GM23338 (cell line): Measurements from ENCODE around the gene SH3RF3. TPM values are rescaled to one million over a fixed set of nuclear protein-coding genes. Genes with fewer than 3 reads are reported as not detected.

Experiments
- ATAC-seq: fragments of 200-7000 bp; cut with Tn5 transposase; 3 replicates; pipeline ENCODE4 v1.9.1; 2020
- DNase-seq: peaks from one replicate; pipeline ENCODE4 v3.0.0-alpha.2; 2015; ENCODE audit warnings: low spot score
- H2AFZ ChIP-seq: fragments of 200-600 bp; sonication (generic); 2 replicates; pipeline ENCODE4 v1.8.0; 2016; ENCODE audit warnings: antibody characterized with exemption, mild to moderate bottlenecking, moderate library complexity
- H3F3A ChIP-seq: fragments of 200-600 bp; sonication (generic); replicated peaks from 2 replicates; pipeline ENCODE4 v1.8.0; 2017; ENCODE audit warnings: antibody characterized with exemption, mixed run types, low read depth
- H3K27ac ChIP-seq: fragments of 200-600 bp; sonication (generic); 2 replicates; pipeline ENCODE4 v1.6.1; 2016; ENCODE audit warnings: low read depth
- H3K27me3 ChIP-seq: fragments of 200-600 bp; sonication (generic); 2 replicates; pipeline ENCODE4 v1.8.0; 2016; ENCODE audit warnings: mild to moderate bottlenecking, mixed run types, moderate library complexity; ENCODE audit not compliant: insufficient read depth
- H3K36me3 ChIP-seq: fragments of 200-600 bp; sonication (generic); 2 replicates; pipeline ENCODE4 v1.8.0; 2016; ENCODE audit warnings: mild to moderate bottlenecking; ENCODE audit not compliant: insufficient read depth
- H3K4me1 ChIP-seq: fragments of 200-600 bp; sonication (generic); 2 replicates; pipeline ENCODE4 v1.8.0; 2016; ENCODE audit warnings: mild to moderate bottlenecking, moderate library complexity; ENCODE audit not compliant: insufficient read depth
- H3K4me2 ChIP-seq: fragments of 200-600 bp; sonication (generic); 2 replicates; pipeline ENCODE4 v1.7.1; 2017; ENCODE audit warnings: mixed run types
- H3K4me3 ChIP-seq: fragments of 200-600 bp; sonication (generic); 2 replicates; pipeline ENCODE4 v1.6.1; 2016; ENCODE audit warnings: mixed run types
- H3K79me2 ChIP-seq: fragments of 200-600 bp; sonication (generic); replicated peaks from 2 replicates; pipeline ENCODE4 v1.8.0; 2017; ENCODE audit warnings: mild to moderate bottlenecking; ENCODE audit not compliant: insufficient read depth
- H3K9me2 ChIP-seq: fragments of 200-600 bp; sonication (generic); 2 replicates; pipeline ENCODE4 v1.8.0; 2017; ENCODE audit not compliant: insufficient read depth
- H4K20me1 ChIP-seq: fragments of 200-600 bp; sonication (generic); replicated peaks from 2 replicates; pipeline ENCODE4 v1.8.0; 2017; ENCODE audit warnings: mild to moderate bottlenecking; ENCODE audit not compliant: insufficient read depth
- H3K27ac Mint-ChIP-seq: 2 replicates; pipeline ENCODE4 v1.8.0; 2020; ENCODE audit warnings: inconsistent platforms, mild to moderate bottlenecking, moderate library complexity, mixed read lengths
- H3K27me3 Mint-ChIP-seq: 3 replicates; pipeline ENCODE4 v1.8.0; 2022; ENCODE audit warnings: low read depth, mild to moderate bottlenecking, moderate library complexity, mixed read lengths, inconsistent platforms; ENCODE audit not compliant: insufficient read depth, poor library complexity
- H3K36me3 Mint-ChIP-seq: 3 replicates; pipeline ENCODE4 v1.8.0; 2021; ENCODE audit warnings: low read depth, mild to moderate bottlenecking, inconsistent platforms, moderate library complexity, mixed read lengths
- H3K4me1 Mint-ChIP-seq: 3 replicates; pipeline ENCODE4 v1.8.0; 2020; ENCODE audit warnings: mild to moderate bottlenecking, inconsistent platforms, mixed read lengths
- H3K4me3 Mint-ChIP-seq: 3 replicates; pipeline ENCODE4 v1.8.0; 2021; ENCODE audit warnings: moderate library complexity, mild to moderate bottlenecking, inconsistent platforms, mixed read lengths
- H3K9me3 Mint-ChIP-seq: 3 replicates; pipeline ENCODE4 v1.8.0; 2020; ENCODE audit warnings: moderate library complexity, mild to moderate bottlenecking, inconsistent platforms, mixed read lengths
- CREB1 ChIP-seq: fragments of 250-450 bp; sonication (Bioruptor Pico); IDR thresholded peaks from 2 replicates; pipeline ENCODE4 v1.5.0; 2020; ENCODE audit warnings: low read depth, mild to moderate bottlenecking, moderate library complexity
- ETS1 ChIP-seq: IDR thresholded peaks from 2 replicates; pipeline ENCODE4 v1.6.1; 2016; ENCODE audit warnings: antibody characterized with exemption
- EZH2 ChIP-seq: fragments of 200-600 bp; sonication (generic); IDR thresholded peaks from one replicate; pipeline ENCODE4 v1.8.0; 2017; ENCODE audit warnings: antibody characterized with exemption, mild to moderate bottlenecking, low read depth; ENCODE audit not compliant: unreplicated experiment
- EZH2phosphoT487 ChIP-seq: fragments of 200-600 bp; sonication (generic); IDR thresholded peaks from one replicate; pipeline ENCODE4 v1.8.1; 2018; ENCODE audit warnings: antibody characterized with exemption; ENCODE audit not compliant: unreplicated experiment
- JUNB ChIP-seq: IDR thresholded peaks from one replicate; pipeline ENCODE4 v1.6.1; 2016; ENCODE audit warnings: antibody characterized with exemption; ENCODE audit not compliant: unreplicated experiment
- NANOG ChIP-seq: IDR thresholded peaks from 2 replicates; pipeline ENCODE4 v1.6.1; 2016; ENCODE audit warnings: antibody characterized with exemption, borderline replicate concordance
- POLR2AphosphoS5 ChIP-seq: IDR thresholded peaks from 2 replicates; pipeline ENCODE4 v1.6.1; 2016; ENCODE audit warnings: antibody characterized with exemption, low read depth
- STAT1 ChIP-seq: IDR thresholded peaks from one replicate; pipeline ENCODE4 v1.6.1; 2016; ENCODE audit warnings: antibody characterized with exemption; ENCODE audit not compliant: unreplicated experiment
- ZNF114 ChIP-seq: fragments of 250-450 bp; sonication (Bioruptor Pico); IDR thresholded peaks from 2 replicates; pipeline ENCODE4 v1.5.0; 2020; ENCODE audit warnings: mild to moderate bottlenecking, moderate library complexity
- ZNF331 ChIP-seq: fragments of 250-450 bp; sonication (Bioruptor Pico); IDR thresholded peaks from 2 replicates; pipeline ENCODE4 v1.5.0; 2020; ENCODE audit warnings: low read depth, mild to moderate bottlenecking, moderate library complexity
- ZNF462 ChIP-seq: fragments of 250-450 bp; sonication (Bioruptor Pico); IDR thresholded peaks from 2 replicates; pipeline ENCODE4 v1.5.0; 2020; ENCODE audit warnings: mild to moderate bottlenecking, moderate library complexity
- polyA plus RNA-seq: library from polyadenylated mRNA; unstranded; fragments of >200 nt; fragmentation: Nextera tagmentation; extraction: Ambion mirVana; gene quantifications from 2 replicates; pipeline ENCODE4 v1.2.1, GENCODE V29; 2016
- total RNA-seq: library from RNA; depleted of rRNA; stranded (reverse); fragments of >200 nt; shearing (Covaris generic); gene quantifications from 2 replicates; pipeline ENCODE4 v1.2.3, GENCODE V29; 2014
- TF ChIP-seq, protein P1 (sequence below), 2 experiments: fragments of 200-600 bp in 1 of 2; sonication (generic) in 1 of 2; conservative IDR thresholded peaks; 2 replicates each; pipeline versions ENCODE4 v1.5.1 to v1.6.1; 2016 to 2017; ENCODE audit warnings: antibody characterized with exemption in 2 of 2, low read depth in 2 of 2, mild to moderate bottlenecking in 2 of 2, moderate library complexity in 1 of 2
- TF ChIP-seq, protein P2 (sequence below): IDR thresholded peaks from one replicate; pipeline ENCODE4 v1.6.1; 2018; ENCODE audit warnings: antibody characterized with exemption; ENCODE audit not compliant: unreplicated experiment

The SH3RF3 gene
- total and polyA plus RNA-seq, 2 experiments from 2014 or later: 0.11 to 0.63 TPM

DNA sequence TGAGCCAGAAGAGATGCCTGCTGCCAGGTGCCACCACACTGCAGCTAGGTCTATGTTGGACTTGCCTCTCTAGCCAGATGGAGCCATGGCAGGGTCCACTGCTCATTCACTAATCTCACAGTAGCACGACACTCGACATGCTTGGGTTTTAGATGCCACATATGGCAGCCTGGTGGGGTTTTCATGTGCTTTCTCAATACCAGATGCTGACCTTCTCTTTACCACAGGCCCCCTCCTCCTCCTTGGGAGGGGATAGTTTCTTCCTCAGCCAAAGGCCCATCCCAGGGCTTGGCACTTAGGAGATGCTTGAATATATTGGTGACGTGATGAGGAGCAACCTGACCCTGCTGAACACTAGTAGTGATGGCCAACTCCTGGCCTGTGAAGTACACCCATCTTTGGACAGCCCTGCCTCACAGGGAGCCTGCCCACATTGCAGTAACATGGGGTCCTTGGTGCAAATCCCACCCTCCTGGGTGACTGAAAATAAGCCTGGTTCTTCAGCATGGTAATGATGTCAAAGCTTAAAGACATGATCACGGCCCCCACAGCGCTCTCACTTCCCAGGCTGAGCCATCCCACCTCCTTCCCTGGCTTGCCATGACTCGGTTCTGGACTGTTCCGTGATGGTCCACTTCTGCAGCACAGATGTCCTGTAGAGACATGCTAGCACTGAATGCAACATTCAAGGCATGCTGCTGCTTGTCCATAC lies 227.5 kb downstream of the SH3RF3 start:
- H3F3A ChIP-seq: no peaks in the 10 kb centered on the region
- H3K4me1 ChIP-seq: no peaks in the 10 kb centered on the region
- no peak overlapping the region for H2AFZ ChIP-seq
- H3K79me2 ChIP-seq: no peaks in the 10 kb centered on the region
- no peak overlapping the region for H3K27ac Mint-ChIP-seq
- peaks cover 1% of the 10 kb centered on the region for H3K27me3 Mint-ChIP-seq
- no peak for DNase-seq
- TF ChIP-seq POLR2AphosphoS5 (no peak), ZNF462 (CRISPR knock-in tag) (no peak), EZH2 (no peak), NANOG (no peak), ZNF331 (no peak), CREB1 (CRISPR knock-in tag) (no peak), JUNB (no peak), EZH2phosphoT487 (no peak), STAT1 (no peak), ETS1 (no peak), ZNF114 (CRISPR knock-in tag) (no peak)
- TF ChIP-seq, protein P1, sequence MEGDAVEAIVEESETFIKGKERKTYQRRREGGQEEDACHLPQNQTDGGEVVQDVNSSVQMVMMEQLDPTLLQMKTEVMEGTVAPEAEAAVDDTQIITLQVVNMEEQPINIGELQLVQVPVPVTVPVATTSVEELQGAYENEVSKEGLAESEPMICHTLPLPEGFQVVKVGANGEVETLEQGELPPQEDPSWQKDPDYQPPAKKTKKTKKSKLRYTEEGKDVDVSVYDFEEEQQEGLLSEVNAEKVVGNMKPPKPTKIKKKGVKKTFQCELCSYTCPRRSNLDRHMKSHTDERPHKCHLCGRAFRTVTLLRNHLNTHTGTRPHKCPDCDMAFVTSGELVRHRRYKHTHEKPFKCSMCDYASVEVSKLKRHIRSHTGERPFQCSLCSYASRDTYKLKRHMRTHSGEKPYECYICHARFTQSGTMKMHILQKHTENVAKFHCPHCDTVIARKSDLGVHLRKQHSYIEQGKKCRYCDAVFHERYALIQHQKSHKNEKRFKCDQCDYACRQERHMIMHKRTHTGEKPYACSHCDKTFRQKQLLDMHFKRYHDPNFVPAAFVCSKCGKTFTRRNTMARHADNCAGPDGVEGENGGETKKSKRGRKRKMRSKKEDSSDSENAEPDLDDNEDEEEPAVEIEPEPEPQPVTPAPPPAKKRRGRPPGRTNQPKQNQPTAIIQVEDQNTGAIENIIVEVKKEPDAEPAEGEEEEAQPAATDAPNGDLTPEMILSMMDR (conservative IDR thresholded peaks at IDR 0.05; ENCODE audit: low read depth in 2 of 2): no peak
- TF ChIP-seq, protein P2, sequence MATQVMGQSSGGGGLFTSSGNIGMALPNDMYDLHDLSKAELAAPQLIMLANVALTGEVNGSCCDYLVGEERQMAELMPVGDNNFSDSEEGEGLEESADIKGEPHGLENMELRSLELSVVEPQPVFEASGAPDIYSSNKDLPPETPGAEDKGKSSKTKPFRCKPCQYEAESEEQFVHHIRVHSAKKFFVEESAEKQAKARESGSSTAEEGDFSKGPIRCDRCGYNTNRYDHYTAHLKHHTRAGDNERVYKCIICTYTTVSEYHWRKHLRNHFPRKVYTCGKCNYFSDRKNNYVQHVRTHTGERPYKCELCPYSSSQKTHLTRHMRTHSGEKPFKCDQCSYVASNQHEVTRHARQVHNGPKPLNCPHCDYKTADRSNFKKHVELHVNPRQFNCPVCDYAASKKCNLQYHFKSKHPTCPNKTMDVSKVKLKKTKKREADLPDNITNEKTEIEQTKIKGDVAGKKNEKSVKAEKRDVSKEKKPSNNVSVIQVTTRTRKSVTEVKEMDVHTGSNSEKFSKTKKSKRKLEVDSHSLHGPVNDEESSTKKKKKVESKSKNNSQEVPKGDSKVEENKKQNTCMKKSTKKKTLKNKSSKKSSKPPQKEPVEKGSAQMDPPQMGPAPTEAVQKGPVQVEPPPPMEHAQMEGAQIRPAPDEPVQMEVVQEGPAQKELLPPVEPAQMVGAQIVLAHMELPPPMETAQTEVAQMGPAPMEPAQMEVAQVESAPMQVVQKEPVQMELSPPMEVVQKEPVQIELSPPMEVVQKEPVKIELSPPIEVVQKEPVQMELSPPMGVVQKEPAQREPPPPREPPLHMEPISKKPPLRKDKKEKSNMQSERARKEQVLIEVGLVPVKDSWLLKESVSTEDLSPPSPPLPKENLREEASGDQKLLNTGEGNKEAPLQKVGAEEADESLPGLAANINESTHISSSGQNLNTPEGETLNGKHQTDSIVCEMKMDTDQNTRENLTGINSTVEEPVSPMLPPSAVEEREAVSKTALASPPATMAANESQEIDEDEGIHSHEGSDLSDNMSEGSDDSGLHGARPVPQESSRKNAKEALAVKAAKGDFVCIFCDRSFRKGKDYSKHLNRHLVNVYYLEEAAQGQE: no peak
- no peak overlapping the region for H3K27ac ChIP-seq
- H3K4me3 ChIP-seq: no peak overlapping the region
- ATAC-seq: no peak
- H3K36me3 Mint-ChIP-seq: no peaks in the 10 kb centered on the region
- 0 out of 2 replicates have a peak, but pooled peaks cover 4% of the 10 kb centered on the region for H3K9me2 ChIP-seq
- peaks cover 15% of the 10 kb centered on the region; the same call in 2 of the 3 replicates for H3K9me3 Mint-ChIP-seq
- H3K4me2 ChIP-seq: no peak overlapping the region
- no peaks in the 10 kb centered on the region for H3K36me3 ChIP-seq
- no peak overlapping the region for H3K4me3 Mint-ChIP-seq
- no peaks in the 10 kb centered on the region; the same call in 2 of the 3 replicates for H3K4me1 Mint-ChIP-seq
- H4K20me1 ChIP-seq: no peaks in the 10 kb centered on the region
- H3K27me3 ChIP-seq: no peaks in the 10 kb centered on the region
